Smooth muscle cell (in vitro differentiated cells): ENCODE data around the gene MSH2. TPM values are rescaled to one million over a fixed set of nuclear protein-coding genes. Genes with fewer than 3 reads are reported as not detected.
"Not testable (repeated sequence)": the region's sequence is repeated elsewhere in the genome, so short reads cannot be mapped to it uniquely, and the experiment has no call there.

Experiments
- DNase-seq: peaks from one replicate; lab custom pipeline; 2025; ENCODE audit not compliant: unreplicated experiment; lab: John Stamatoyannopoulos, UW
- H2AFZ ChIP-seq: fragments of 200-600 bp; sonication (generic); 2 replicates; pipeline ENCODE4 v1.6.0; 2016; ENCODE audit warnings: antibody characterized with exemption, low read depth, mild to moderate bottlenecking
- H3F3A ChIP-seq: fragments of 200-600 bp; sonication (generic); 2 replicates; pipeline ENCODE4 v1.6.0; 2017; ENCODE audit warnings: antibody characterized with exemption, low read depth
- H3K27ac ChIP-seq: fragments of 200-600 bp; sonication (generic); 2 replicates; pipeline ENCODE4 v1.5.1; 2016; ENCODE audit warnings: low read depth, mild to moderate bottlenecking
- H3K27me3 ChIP-seq: fragments of 200-600 bp; sonication (generic); 2 replicates; pipeline ENCODE4 v1.6.1; 2016; ENCODE audit warnings: low read depth, mild to moderate bottlenecking
- H3K36me3 ChIP-seq: fragments of 200-600 bp; sonication (generic); 2 replicates; pipeline ENCODE4 v1.5.1; 2016; ENCODE audit warnings: low read depth
- H3K4me1 ChIP-seq: fragments of 200-600 bp; sonication (generic); 2 replicates; pipeline ENCODE4 v1.5.1; 2016; ENCODE audit warnings: low read depth
- H3K4me2 ChIP-seq: fragments of 200-600 bp; sonication (generic); 2 replicates; pipeline ENCODE4 v1.6.0; 2016; ENCODE audit warnings: mild to moderate bottlenecking
- H3K4me3 ChIP-seq: fragments of 200-600 bp; sonication (generic); 2 replicates; pipeline ENCODE4 v1.5.1; 2016; ENCODE audit warnings: mild to moderate bottlenecking
- H3K79me2 ChIP-seq: fragments of 200-600 bp; sonication (generic); 2 replicates; pipeline ENCODE4 v1.6.0; 2016; ENCODE audit warnings: low read depth, mild to moderate bottlenecking
- H3K9ac ChIP-seq: fragments of 200-600 bp; sonication (generic); 2 replicates; pipeline ENCODE4 v1.6.0; 2016; ENCODE audit warnings: low read depth
- H3K9me3 ChIP-seq: fragments of 200-600 bp; sonication (generic); replicated peaks from 2 replicates; pipeline ENCODE4 v1.5.1; 2016; ENCODE audit warnings: low read depth
- H4K20me1 ChIP-seq: fragments of 200-600 bp; sonication (generic); 2 replicates; pipeline ENCODE4 v1.6.0; 2016; ENCODE audit warnings: low read depth
- CTCF ChIP-seq: fragments of 200-600 bp; sonication (generic); IDR thresholded peaks from 2 replicates; pipeline ENCODE4 v1.5.1; 2017; ENCODE audit warnings: borderline replicate concordance, mild to moderate bottlenecking, antibody characterized with exemption; ENCODE audit not compliant: insufficient read depth, poor library complexity, severe bottlenecking
- WGBS: methylation state at CpG from one replicate; pipeline ENCODE4 v1.1.7; 2016; ENCODE audit warnings: low lambda C conversion rate; 5-methylcytosine and 5-hydroxymethylcytosine counted together
- polyA plus RNA-seq: library from polyadenylated mRNA; unstranded; fragments of >200 nt; fragmentation: Nextera tagmentation; extraction: Ambion mirVana; gene quantifications from 2 replicates; pipeline ENCODE4 v1.2.1, GENCODE V29; 2016
- total RNA-seq: library from RNA; depleted of rRNA; stranded (reverse); fragments of >200 nt; gene quantifications from 2 replicates; pipeline ENCODE4 v1.2.3, GENCODE V29; 2014

The MSH2 gene
- total and polyA plus RNA-seq, 2 experiments from 2014 or later = 21.3 to 35.6 TPM

GRCh38 chr2:47451790-47452189 is 48.8 kb downstream of the MSH2 start:
- Histone ChIP-seq H3K9ac (no peak overlapping the region), H3K9me3 (no peaks in the 10 kb centered on the region), H4K20me1 (no peaks in the 10 kb centered on the region), H3F3A (no peaks in the 10 kb centered on the region), H3K4me1 (no peaks in the 10 kb centered on the region), H3K27ac (no peak overlapping the region), H3K79me2 (no peaks in the 10 kb centered on the region), H3K27me3 (no peaks in the 10 kb centered on the region), H2AFZ (no peak overlapping the region), H3K36me3 (no peaks in the 10 kb centered on the region), H3K4me2 (no peak overlapping the region), H3K4me3 (no peak overlapping the region)
- TF ChIP-seq CTCF = no peak
- DNase-seq = no peak

GRCh38 chr2:47452761-47453160 is 49.8 kb downstream of the MSH2 start:
- H2AFZ ChIP-seq = no peak overlapping the region
- H3K4me3 ChIP-seq = no peak overlapping the region
- H3K27me3 ChIP-seq = no peaks in the 10 kb centered on the region
- DNase-seq = no peak
- TF ChIP-seq CTCF = no peak
- H3K79me2 ChIP-seq = no peaks in the 10 kb centered on the region
- H3F3A ChIP-seq = no peaks in the 10 kb centered on the region
- H3K9me3 ChIP-seq = no peaks in the 10 kb centered on the region
- H3K36me3 ChIP-seq = no peaks in the 10 kb centered on the region
- no peaks in the 10 kb centered on the region for H3K4me1 ChIP-seq
- no peak overlapping the region for H3K27ac ChIP-seq
- H4K20me1 ChIP-seq = no peaks in the 10 kb centered on the region
- no peak overlapping the region for H3K9ac ChIP-seq
- 53% methylated on average over 2 of the region's 2 CpGs for WGBS
- no peak overlapping the region for H3K4me2 ChIP-seq

- DNase-seq, H3K9ac ChIP-seq, H3K79me2 ChIP-seq, H3K4me2 ChIP-seq, H3K9me3 ChIP-seq, H3K36me3 ChIP-seq, H3K27me3 ChIP-seq, H3F3A ChIP-seq, H3K4me1 ChIP-seq, H3K27ac ChIP-seq, H4K20me1 ChIP-seq, H2AFZ ChIP-seq, H3K4me3 ChIP-seq: not testable (repeated sequence)
- WGBS = 98% methylated on average over 5 of the region's 5 CpGs
Observed at GRCh38 chr2:47454818-47455217, 51.9 kb downstream of the MSH2 start.

GRCh38 chr2:47455411-47455810 is 52.5 kb downstream of the MSH2 start:
- no peak for DNase-seq
- H3K27me3 ChIP-seq = no peaks in the 10 kb centered on the region
- 95% methylated on average over 3 of the region's 3 CpGs for WGBS

More at GRCh38 chr2:47455411-47455810, 52.5 kb downstream of the MSH2 start:
- no peak overlapping the region for H2AFZ ChIP-seq
- no peaks in the 10 kb centered on the region for H3K4me1 ChIP-seq
- H4K20me1 ChIP-seq = no peaks in the 10 kb centered on the region
- no peak for TF ChIP-seq CTCF
- H3K9me3 ChIP-seq = no peaks in the 10 kb centered on the region
- no peak overlapping the region for H3K9ac ChIP-seq
- H3K4me3 ChIP-seq = no peak overlapping the region
- H3K27ac ChIP-seq = no peak overlapping the region
- H3K4me2 ChIP-seq = no peak overlapping the region
- H3K36me3 ChIP-seq = no peaks in the 10 kb centered on the region
- no peaks in the 10 kb centered on the region for H3F3A ChIP-seq
- H3K79me2 ChIP-seq = no peaks in the 10 kb centered on the region
